ENCODE results near the gene AGAP1. TPM values are rescaled to one million over a fixed set of nuclear protein-coding genes. Genes with fewer than 3 reads are reported as not detected.
"Not testable (repeated sequence)": the region's sequence is repeated elsewhere in the genome, so short reads cannot be mapped to it uniquely, and the experiment has no call there.

Gene AGAP1
- total RNA-seq, 1 donor from 2014 or later = 46.3 TPM

GRCh38 chr2:236130349-236130998 is 636.6 kb downstream of the AGAP1 start:
- DNase-seq (ENCODE audit: extremely low spot score, unreplicated experiment) = no peak
- Mint-ChIP-seq H3K27ac (no peak overlapping the region), H3K27me3 (no peaks in the 10 kb centered on the region), H3K36me3 (peaks cover 8% of the 10 kb centered on the region), H3K9me3 (no peaks in the 10 kb centered on the region), H3K4me3 (no peak overlapping the region), H3K4me1 (ENCODE audit: unreplicated experiment) (no peaks in the 10 kb centered on the region)
- TF ChIP-seq CTCF (conservative IDR thresholded peaks at IDR 0.05) = no peak

GRCh38 chr2:236131073-236131692 is 637.3 kb downstream of the AGAP1 start:
- H3K4me1 Mint-ChIP-seq (ENCODE audit: unreplicated experiment) = no peaks in the 10 kb centered on the region
- H3K4me3 Mint-ChIP-seq = no peak overlapping the region
- H3K27me3 Mint-ChIP-seq = no peaks in the 10 kb centered on the region
- H3K36me3 Mint-ChIP-seq = peaks cover 6% of the 10 kb centered on the region
- DNase-seq (ENCODE audit: extremely low spot score, unreplicated experiment) = no peak
- TF ChIP-seq CTCF (conservative IDR thresholded peaks at IDR 0.05) = no peak
- no peaks in the 10 kb centered on the region for H3K9me3 Mint-ChIP-seq
- no peak overlapping the region for H3K27ac Mint-ChIP-seq

GRCh38 chr2:236133410-236134012 is 639.7 kb downstream of the AGAP1 start:
- no peaks in the 10 kb centered on the region for H3K9me3 Mint-ChIP-seq
- no peak overlapping the region for H3K27ac Mint-ChIP-seq
- DNase-seq (ENCODE audit: extremely low spot score, unreplicated experiment) = no peak

GRCh38 chr2:236136538-236136937 is 642.7 kb downstream of the AGAP1 start:
- no peak for TF ChIP-seq CTCF (conservative IDR thresholded peaks at IDR 0.05)
- no peak overlapping the region for H3K27ac Mint-ChIP-seq
- no peaks in the 10 kb centered on the region for H3K9me3 Mint-ChIP-seq
- DNase-seq (ENCODE audit: extremely low spot score, unreplicated experiment) = no peak
- H3K36me3 Mint-ChIP-seq = peaks cover 5% of the 10 kb centered on the region
- H3K4me3 Mint-ChIP-seq = no peak overlapping the region
- H3K4me1 Mint-ChIP-seq (ENCODE audit: unreplicated experiment) = no peaks in the 10 kb centered on the region
- H3K27me3 Mint-ChIP-seq = peaks cover 3% of the 10 kb centered on the region

More at GRCh38 chr2:236133410-236134012, 639.7 kb downstream of the AGAP1 start:
- TF ChIP-seq CTCF (conservative IDR thresholded peaks at IDR 0.05) = no peak
- H3K4me1 Mint-ChIP-seq (ENCODE audit: unreplicated experiment) = no peaks in the 10 kb centered on the region
- peaks cover 6% of the 10 kb centered on the region for H3K36me3 Mint-ChIP-seq
- no peaks in the 10 kb centered on the region for H3K27me3 Mint-ChIP-seq
- H3K4me3 Mint-ChIP-seq = no peak overlapping the region

DNA sequence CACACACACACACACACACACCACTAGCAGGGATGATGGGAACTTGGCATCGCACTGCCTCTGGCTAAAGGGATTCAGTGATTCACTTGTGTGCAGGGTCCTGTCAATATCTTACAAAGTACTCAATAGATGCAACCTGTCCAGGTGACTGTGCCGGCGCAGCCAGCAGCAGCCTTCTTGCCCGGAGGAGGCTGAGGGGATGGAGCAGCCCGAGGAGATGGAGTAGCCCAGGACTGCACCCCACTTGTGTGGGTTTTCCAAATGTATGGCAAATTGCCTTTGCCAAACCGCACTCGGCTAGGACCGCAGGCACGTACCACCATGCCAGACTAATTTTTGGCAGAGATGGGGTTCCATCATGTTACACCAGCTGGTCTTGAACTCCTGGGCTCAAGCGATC is 643.2 kb downstream of the AGAP1 start:
- DNase-seq (ENCODE audit: extremely low spot score, unreplicated experiment) = no peak
- H3K27ac Mint-ChIP-seq = no peak overlapping the region
- H3K9me3 Mint-ChIP-seq = no peaks in the 10 kb centered on the region
- peaks cover 4% of the 10 kb centered on the region for H3K27me3 Mint-ChIP-seq
- H3K4me3 Mint-ChIP-seq = no peak overlapping the region
- H3K36me3 Mint-ChIP-seq = peaks cover 3% of the 10 kb centered on the region
- no peak for TF ChIP-seq CTCF (conservative IDR thresholded peaks at IDR 0.05)
- no peaks in the 10 kb centered on the region for H3K4me1 Mint-ChIP-seq (ENCODE audit: unreplicated experiment)

DNA sequence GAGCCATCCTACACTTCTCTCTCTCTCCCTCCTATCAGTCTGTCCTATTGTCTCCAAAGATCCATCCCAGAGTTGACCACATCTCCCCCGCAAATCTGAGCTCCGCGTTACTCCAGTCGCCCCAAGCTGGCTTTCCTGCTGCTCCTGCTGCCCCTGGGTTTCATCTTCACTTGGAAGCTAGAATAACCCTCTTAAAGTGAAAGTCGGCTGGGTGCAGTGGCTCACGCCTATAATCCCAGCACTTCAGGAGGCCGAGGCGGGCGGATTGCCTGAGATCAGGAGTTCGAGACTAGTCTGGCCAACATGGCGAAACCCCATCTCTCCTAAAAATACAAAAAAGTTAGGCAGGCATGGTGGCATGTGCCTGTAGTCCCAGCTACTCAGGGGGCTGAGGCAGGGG is 647.8 kb downstream of the AGAP1 start:
- not testable (repeated sequence) for H3K4me3 Mint-ChIP-seq; H3K9me3 Mint-ChIP-seq; H3K4me1 Mint-ChIP-seq (ENCODE audit: unreplicated experiment); DNase-seq (ENCODE audit: extremely low spot score, unreplicated experiment); H3K36me3 Mint-ChIP-seq; H3K27ac Mint-ChIP-seq
- H3K27me3 Mint-ChIP-seq = peaks cover 33% of the 10 kb centered on the region

All from type B pancreatic cell (in vitro differentiated cells).